ENCODE measurements around the gene ZMIZ1.
A peak's percentile ranks its signal among the peaks of the same experiment; 100 is the strongest.

Gene ZMIZ1

GRCh38 chr10:79242620-79243152 lies 173.9 kb downstream of the ZMIZ1 start (continued):
- TF ChIP-seq ZNF544 (tag by site-specific recombination; IDR thresholded peaks at IDR 0.05) (no peak), ZNF585B (tag by site-specific recombination; IDR thresholded peaks at IDR 0.05) (no peak), ZNF350 (tag by site-specific recombination; IDR thresholded peaks at IDR 0.05) (no peak), ZSCAN23 (tag by site-specific recombination; IDR thresholded peaks at IDR 0.05) (no peak), ZNF529 (tag by site-specific recombination; IDR thresholded peaks at IDR 0.05; ENCODE audit: insufficient replicate concordance) (no peak), ZNF362 (tag by site-specific recombination; IDR thresholded peaks at IDR 0.05) (no peak), OVOL3 (tag by site-specific recombination; IDR thresholded peaks at IDR 0.05) (no peak), KLF1 (tag by site-specific recombination; IDR thresholded peaks at IDR 0.05) (peak; percentile 98), ZNF23 (tag by site-specific recombination; IDR thresholded peaks at IDR 0.05; ENCODE audit: borderline replicate concordance) (no peak), SP7 (tag by site-specific recombination; IDR thresholded peaks at IDR 0.05) (peak; percentile 97), ZNF341 (tag by site-specific recombination; IDR thresholded peaks at IDR 0.05; ENCODE audit: low read depth) (peak; percentile 15; the same call in 1 of the 2 replicates), ZNF48 (tag by site-specific recombination; IDR thresholded peaks at IDR 0.05) (no peak), ZNF266 (tag by site-specific recombination; IDR thresholded peaks at IDR 0.05; ENCODE audit: low read depth) (no peak), ZNF202 (tag by site-specific recombination; IDR thresholded peaks at IDR 0.05; ENCODE audit: borderline replicate concordance) (no peak), ZNF654 (tag by site-specific recombination; IDR thresholded peaks at IDR 0.05; ENCODE audit: low read depth) (no peak), ZNF416 (tag by site-specific recombination; IDR thresholded peaks at IDR 0.05) (no peak), YY1 (tag by site-specific recombination; IDR thresholded peaks at IDR 0.05) (no peak), HOXC10 (CRISPR knock-in tag; IDR thresholded peaks at IDR 0.05) (no peak), GLIS2 (tag by site-specific recombination; IDR thresholded peaks at IDR 0.05) (peak; percentile 81), TSHZ1 (tag by site-specific recombination; IDR thresholded peaks at IDR 0.05; ENCODE audit: borderline replicate concordance) (no peak), ZBTB11 (tag by site-specific recombination; conservative IDR thresholded peaks at IDR 0.05; ENCODE audit: low read depth) (no peak), ZNF501 (tag by site-specific recombination; IDR thresholded peaks at IDR 0.05) (peak; percentile 59; the same call in 1 of the 2 replicates), ZIC2 (tag by site-specific recombination; IDR thresholded peaks at IDR 0.05) (peak; percentile 85), KLF8 (tag by site-specific recombination; IDR thresholded peaks at IDR 0.05) (peak; percentile 77), REPIN1 (tag by site-specific recombination; IDR thresholded peaks at IDR 0.05; ENCODE audit: low read depth) (no peak), ZNF18 (tag by site-specific recombination; IDR thresholded peaks at IDR 0.05) (peak; percentile 51; the same call in 1 of the 2 replicates), ZFP69B (tag by site-specific recombination; IDR thresholded peaks at IDR 0.05) (no peak), ZNF16 (tag by site-specific recombination; IDR thresholded peaks at IDR 0.05; ENCODE audit: low read depth) (no peak), GFI1B (tag by site-specific recombination; IDR thresholded peaks at IDR 0.05) (no peak), ZNF777 (tag by site-specific recombination; IDR thresholded peaks at IDR 0.05; ENCODE audit: borderline replicate concordance) (no peak), ZNF830 (tag by site-specific recombination; IDR thresholded peaks at IDR 0.05; ENCODE audit: low read depth) (no peak), WT1 (tag by site-specific recombination; IDR thresholded peaks at IDR 0.05) (peak; percentile 48; the same call in 1 of the 2 replicates), ZBTB21 (tag by site-specific recombination; IDR thresholded peaks at IDR 0.05) (no peak), ZNF837 (tag by site-specific recombination; IDR thresholded peaks at IDR 0.05) (0 out of 2 replicates have a peak, but pooled peaks have one; percentile 43)

Measured in HEK293 (cell line).